Renal pelvis (tissue), 4 donors: ENCODE data around the gene PTPRN2. TPM values are rescaled to one million over a fixed set of nuclear protein-coding genes. Genes with fewer than 3 reads are reported as not detected.
A peak's percentile ranks its signal among the peaks of the same experiment; 100 is the strongest.
"Not testable (repeated sequence)": the region's sequence is repeated elsewhere in the genome, so short reads cannot be mapped to it uniquely, and the experiment has no call there.

Experiments used
- DNase-seq: peaks from one replicate; pipeline ENCODE4 v3.0.0-alpha.2; 2013
- polyA plus RNA-seq, 3 donors: library from polyadenylated mRNA; unstranded; fragments of 120-200 nt; gene quantifications; one replicate each; pipeline ENCODE4 v1.2.1, GENCODE V29; 2013; ENCODE audit not compliant: insufficient read length in 3 of 3

The PTPRN2 gene
- polyA plus RNA-seq, 3 donors: 6.6 to 7.5 (median 7.4) TPM

DNA sequence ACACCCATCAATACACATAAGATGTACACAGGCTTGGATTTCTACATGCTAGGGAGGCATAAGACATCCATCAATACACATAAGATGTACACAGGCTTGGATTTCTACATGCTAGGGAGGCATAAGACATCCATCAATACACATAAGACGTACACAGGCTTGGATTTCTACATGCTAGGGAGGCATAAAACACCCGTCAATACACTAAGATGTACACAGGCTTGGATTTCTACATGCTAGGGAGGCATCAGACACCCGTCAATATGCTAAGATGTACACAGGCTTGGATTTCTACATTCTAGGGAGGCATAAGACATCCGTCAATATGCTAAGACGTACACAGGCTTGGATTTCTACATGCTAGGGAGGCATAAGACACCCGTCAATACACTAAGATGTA lies 283.6 kb downstream of the PTPRN2 start:
- DNase-seq: not testable (repeated sequence)

DNA sequence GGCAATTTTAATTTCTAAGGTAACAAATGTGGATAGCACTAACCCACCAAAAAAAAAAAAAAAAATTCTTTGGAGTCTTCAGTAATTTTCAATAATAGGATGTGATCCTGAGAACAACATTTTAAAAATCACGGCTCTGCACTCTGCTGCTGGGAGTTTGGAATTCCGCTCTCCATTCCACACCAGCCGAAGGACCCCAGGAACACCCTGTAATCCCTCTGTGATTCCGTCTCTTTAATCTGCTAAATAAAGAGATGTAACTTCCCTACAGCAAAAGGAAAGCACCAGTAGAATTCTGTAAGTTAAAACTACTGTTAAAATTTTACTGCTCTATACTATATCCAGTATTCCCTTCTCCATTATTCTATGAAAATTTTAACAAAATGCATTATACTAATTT lies 284.5 kb downstream of the PTPRN2 start:
- no peak for DNase-seq

- DNase-seq: no peak
Measured at GRCh38 chr7:158302274-158303070, 285.2 kb downstream of the PTPRN2 start.

- DNase-seq: no peak
Measured at GRCh38 chr7:158301207-158301606, 286.4 kb downstream of the PTPRN2 start.

DNA sequence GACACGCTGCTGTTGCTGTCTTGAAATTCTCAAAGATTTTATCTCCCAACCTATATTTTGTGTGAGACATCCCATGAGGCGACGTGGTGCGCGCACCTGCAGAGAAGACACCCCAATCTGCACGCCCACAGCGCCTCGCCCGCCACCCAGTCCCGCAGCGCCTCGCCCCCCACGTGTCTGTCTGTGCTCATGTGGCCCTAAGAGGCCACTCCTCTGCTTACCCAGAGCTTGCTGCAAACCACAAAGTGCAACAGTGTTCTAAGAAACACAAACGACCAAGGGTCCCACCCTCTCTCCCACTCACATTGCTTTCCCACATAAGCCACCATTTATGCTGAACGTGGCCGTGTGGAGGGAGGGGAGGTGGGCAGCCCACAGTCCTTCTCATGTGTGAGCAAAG lies 287.2 kb downstream of the PTPRN2 start:
- DNase-seq: no peak

DNA sequence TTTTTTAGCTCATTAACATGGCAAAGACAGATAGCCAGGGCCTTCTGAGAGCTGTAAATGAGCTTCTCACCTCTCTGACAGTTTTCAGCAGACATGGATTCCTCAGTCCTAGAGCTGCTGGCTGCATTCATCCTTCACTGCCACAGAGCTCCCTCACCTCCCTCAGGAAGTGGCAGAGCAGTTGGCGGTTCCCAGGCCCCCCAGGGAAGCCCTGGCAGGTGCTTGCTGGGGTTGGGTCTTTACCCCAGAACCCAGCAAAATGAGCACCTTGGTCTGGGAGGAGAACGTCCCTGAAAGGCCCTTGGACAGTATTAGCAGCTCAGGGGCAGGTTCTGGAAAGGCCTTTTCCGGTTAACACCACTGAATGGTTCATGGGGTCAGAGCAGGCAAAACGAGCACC lies 288.0 kb downstream of the PTPRN2 start:
- no peak for DNase-seq

DNA sequence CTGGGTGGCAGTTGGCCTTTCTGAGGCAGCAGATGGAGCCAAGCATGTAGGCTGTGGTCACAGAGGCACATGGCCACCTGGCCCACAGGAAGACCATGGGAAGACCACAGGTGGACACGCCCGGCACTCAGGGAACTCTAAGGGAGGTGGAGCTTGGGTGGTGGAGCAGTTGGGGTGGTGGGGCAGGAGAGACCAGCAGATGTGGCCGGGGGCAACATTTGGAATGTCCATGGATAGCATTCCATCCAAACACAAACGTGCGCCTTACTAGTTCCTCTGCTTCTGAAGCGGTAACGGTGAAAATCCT lies 290.9 kb downstream of the PTPRN2 start:
- no peak for DNase-seq

GRCh38 chr7:158295966-158296797 lies 291.4 kb downstream of the PTPRN2 start:
- no peak for DNase-seq

- not testable (repeated sequence) for DNase-seq
Measured at GRCh38 chr7:158294468-158295215, 293.0 kb downstream of the PTPRN2 start.

DNA sequence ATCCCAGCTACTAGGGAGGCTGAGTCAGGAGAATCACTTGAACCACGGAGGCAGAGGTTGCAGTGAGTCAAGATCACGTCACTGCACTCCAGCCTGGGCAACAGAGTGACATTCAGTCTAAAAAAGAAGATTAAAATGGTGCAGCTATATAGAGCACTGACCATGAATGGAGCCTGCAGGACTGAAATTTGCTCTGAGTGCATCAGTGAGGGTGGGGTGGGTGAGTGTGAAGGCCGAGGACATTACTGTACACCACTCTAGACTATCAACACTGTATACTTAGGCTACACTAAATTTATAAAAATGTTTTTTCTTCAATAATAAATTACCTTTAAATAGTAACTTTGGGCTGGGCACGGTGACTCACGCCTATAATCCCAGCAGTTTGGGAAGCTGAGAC lies 294.7 kb downstream of the PTPRN2 start:
- no peak for DNase-seq

- DNase-seq: no peak
Measured at GRCh38 chr7:158291998-158292397, 295.6 kb downstream of the PTPRN2 start.

GRCh38 chr7:158289761-158290523 lies 297.7 kb downstream of the PTPRN2 start:
- no peak for DNase-seq

DNA sequence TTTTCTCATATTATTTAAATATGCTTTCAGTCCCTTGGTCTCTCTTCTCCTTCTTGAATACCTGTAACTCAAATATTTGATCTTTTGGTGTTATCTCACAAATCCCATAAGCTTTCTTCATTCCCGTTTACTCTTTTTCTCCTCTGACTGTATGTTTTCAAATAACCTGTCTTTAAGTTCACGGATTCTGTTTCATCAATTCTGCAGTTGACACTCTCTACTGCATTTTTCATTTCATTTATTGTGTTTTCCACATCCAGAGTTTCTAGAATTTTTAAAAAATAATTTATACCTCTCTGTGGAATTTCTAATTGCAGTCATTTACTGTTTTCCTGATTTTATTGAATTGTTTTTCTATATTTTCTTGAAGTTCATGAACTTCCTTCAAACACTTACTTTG lies 298.4 kb downstream of the PTPRN2 start:
- DNase-seq: no peak

DNA sequence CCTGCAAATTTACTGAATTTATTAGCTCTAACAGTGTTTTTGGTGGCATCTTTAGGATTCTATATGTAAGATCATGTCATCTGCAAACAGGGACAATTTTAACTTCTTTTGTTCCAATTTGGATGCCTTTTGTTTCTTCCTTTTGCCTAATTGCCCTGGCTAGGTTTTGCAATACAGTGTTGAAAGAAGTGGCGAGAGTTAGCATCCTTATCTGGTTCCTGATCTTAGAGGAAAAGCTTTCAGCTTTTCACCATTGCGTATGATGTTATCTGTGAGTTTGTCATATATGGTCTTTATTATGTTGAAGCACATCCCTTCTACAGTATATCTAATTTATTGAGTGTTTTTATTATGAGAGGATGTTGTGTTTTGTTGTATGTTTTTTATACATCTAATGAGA lies 301.4 kb downstream of the PTPRN2 start:
- no peak for DNase-seq

- no peak for DNase-seq
Measured at GRCh38 chr7:158285383-158285770, 302.2 kb downstream of the PTPRN2 start.

GRCh38 chr7:158284617-158285382 lies 302.8 kb downstream of the PTPRN2 start:
- DNase-seq: no peak

- DNase-seq: no peak
Measured at GRCh38 chr7:158284121-158284520, 303.5 kb downstream of the PTPRN2 start.

- no peak for DNase-seq
Measured at GRCh38 chr7:158283016-158283974, 304.3 kb downstream of the PTPRN2 start.

DNA sequence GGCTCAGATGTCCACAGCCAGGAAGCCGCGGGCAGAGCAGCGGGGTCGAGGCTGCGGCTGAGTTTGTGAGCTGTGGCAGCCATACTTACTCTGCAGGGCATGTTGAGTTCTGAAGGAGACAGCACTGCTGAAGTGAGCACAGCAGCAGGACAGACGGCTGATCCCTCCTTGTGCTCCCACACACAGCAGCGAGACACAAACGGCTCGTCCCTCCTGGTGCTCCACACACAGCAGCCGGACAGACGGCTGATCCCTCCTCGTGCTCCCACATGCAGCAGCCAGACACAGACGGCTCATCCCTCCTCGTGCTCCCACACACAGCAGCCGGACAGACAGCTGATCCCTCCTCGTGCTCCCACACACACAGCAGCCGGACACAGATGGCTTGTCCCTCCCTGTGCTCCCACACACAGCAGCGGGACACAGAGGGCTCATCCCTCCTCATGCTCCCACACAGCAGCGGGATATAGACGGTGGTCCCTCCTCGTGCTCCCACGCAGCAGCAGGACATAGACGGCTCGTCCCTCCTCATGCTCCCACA lies 305.1 kb downstream of the PTPRN2 start:
- DNase-seq: peak; percentile 48

DNA sequence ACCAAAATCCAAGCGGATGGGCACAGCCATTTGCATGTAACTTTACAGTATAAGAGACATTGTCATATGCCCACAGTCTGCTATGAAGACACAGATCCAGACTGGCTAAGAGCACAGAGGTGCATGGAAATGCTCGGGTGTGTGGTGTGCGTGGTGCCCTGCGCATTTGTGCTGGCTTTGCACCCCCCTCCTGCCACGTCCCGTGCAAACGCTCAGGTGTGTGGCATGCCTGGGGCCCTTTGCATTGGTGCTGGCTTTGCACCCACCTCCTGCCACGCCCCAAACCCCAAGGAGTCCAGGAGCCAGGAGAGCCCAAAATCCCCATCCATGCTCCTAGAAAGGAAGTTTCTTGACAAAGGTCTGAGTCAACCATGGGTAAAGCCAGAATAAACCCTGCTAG lies 306.2 kb downstream of the PTPRN2 start:
- DNase-seq: no peak
